WTC11 (cell line): ENCODE results near the gene INKA2.

ENCODE experiments used
- CBFB ChIP-seq: sonication (generic); formaldehyde crosslinking; IDR thresholded peaks from 2 replicates; pipeline ENCODE4 v1.8.1; 2022; ENCODE audit warnings: mild to moderate bottlenecking, low read depth, missing genetic modification reagents
- CTCF ChIP-seq: fragments of 200-600 bp; IDR thresholded peaks from 2 replicates; pipeline ENCODE4 v1.8.0; 2022; ENCODE audit warnings: antibody characterized with exemption

DNA sequence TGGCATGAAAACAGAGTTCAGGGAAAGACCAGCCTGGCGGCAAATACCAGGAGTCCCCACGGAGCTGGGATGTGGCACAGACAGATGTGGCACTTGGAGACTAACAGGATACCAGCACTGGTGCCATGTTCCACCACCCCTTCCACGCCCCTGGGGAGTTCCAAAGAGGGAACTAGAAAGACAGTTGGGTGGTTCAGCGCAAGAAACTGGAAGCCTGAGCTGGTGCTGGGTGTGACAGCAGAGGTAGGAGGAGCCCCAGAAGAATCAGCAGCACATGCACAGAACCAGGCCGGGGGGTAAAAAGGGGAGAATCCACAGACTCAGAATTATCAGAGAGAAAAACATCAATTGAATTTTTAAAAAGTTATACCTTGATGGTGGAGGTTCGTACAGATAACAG is 38.9 kb upstream of the INKA2 start:
- TF ChIP-seq CTCF (no peak), CBFB (CRISPR knock-in tag) (no peak)
